ENCODE results near the gene SLCO1A2.

SLCO1A2 gene

DNA sequence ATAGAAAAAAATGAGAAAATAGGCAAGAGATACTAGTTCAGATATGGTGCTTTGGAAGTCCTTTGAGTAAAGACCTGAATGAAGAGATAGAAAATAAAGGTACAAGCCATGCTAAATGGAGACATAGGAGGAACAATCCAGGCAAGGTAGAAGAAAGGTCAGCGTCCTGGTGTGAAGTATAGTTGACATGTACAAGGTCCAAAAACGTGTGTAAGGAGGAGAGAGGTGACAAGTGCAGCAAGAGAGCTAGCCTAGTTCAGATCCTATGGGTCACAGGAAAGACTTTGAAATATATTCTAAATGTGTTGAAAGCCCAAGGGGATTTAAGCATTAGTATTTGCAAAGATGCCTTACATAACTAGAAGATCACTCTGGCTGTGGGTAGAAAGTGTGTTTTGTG, 115.5 kb downstream of the SLCO1A2 start:
- no peak overlapping the region for H2AFZ ChIP-seq (ENCODE audit: low read depth, low read length)
- no peak overlapping the region for H3K27ac ChIP-seq (ENCODE audit: low read length)
- no peaks in the 10 kb centered on the region for H4K20me1 ChIP-seq (ENCODE audit: insufficient read depth, low read length)
- H3K4me3 ChIP-seq (ENCODE audit: low read length): no peak overlapping the region
- peaks cover 11% of the 10 kb centered on the region for H3K4me1 ChIP-seq (ENCODE audit: low read length)
- H3K9me3 ChIP-seq (ENCODE audit: insufficient read depth, low read length): no peaks in the 10 kb centered on the region
- H3K9ac ChIP-seq (ENCODE audit: low read length): no peak overlapping the region
- no peak for TF ChIP-seq CTCF (IDR thresholded peaks at IDR 0.05; ENCODE audit: low read depth, low read length)
- no peaks in the 10 kb centered on the region for H3K79me2 ChIP-seq (ENCODE audit: low read length)
- no peak overlapping the region for H3K4me2 ChIP-seq (ENCODE audit: low read length)
- H3K27me3 ChIP-seq (ENCODE audit: low read depth, low read length): no peaks in the 10 kb centered on the region
- H3K36me3 ChIP-seq (replicated peaks; ENCODE audit: low read depth, low read length): no peaks in the 10 kb centered on the region
